ENCODE measurements around the gene STXBP5L. TPM values are rescaled to one million over a fixed set of nuclear protein-coding genes. Genes with fewer than 3 reads are reported as not detected.

STXBP5L gene
- polyA plus RNA-seq, 1 donor from 2014 or later, result 7.6 TPM

- no peaks in the 10 kb centered on the region for H3K27me3 ChIP-seq (ENCODE audit: insufficient read depth, low read depth, low read length)
- no peak overlapping the region for H3K27ac ChIP-seq (ENCODE audit: low read length)
- H3K4me2 ChIP-seq (ENCODE audit: low read length), result no peak overlapping the region
- no peaks in the 10 kb centered on the region for H3K9me2 ChIP-seq (ENCODE audit: insufficient read depth, low read length)
- no peaks in the 10 kb centered on the region for H3F3A ChIP-seq (ENCODE audit: insufficient read depth, low read length, poor library complexity, severe bottlenecking)
- H3K9me3 ChIP-seq (ENCODE audit: low read length), result no peaks in the 10 kb centered on the region
- no peak overlapping the region for H3K4me3 ChIP-seq (ENCODE audit: low read length)
- H3K79me2 ChIP-seq (replicated peaks; ENCODE audit: insufficient read depth, low read length), result no peaks in the 10 kb centered on the region
- no peak overlapping the region for H2AFZ ChIP-seq (ENCODE audit: low read depth, low read length)
- TF ChIP-seq, protein P1, sequence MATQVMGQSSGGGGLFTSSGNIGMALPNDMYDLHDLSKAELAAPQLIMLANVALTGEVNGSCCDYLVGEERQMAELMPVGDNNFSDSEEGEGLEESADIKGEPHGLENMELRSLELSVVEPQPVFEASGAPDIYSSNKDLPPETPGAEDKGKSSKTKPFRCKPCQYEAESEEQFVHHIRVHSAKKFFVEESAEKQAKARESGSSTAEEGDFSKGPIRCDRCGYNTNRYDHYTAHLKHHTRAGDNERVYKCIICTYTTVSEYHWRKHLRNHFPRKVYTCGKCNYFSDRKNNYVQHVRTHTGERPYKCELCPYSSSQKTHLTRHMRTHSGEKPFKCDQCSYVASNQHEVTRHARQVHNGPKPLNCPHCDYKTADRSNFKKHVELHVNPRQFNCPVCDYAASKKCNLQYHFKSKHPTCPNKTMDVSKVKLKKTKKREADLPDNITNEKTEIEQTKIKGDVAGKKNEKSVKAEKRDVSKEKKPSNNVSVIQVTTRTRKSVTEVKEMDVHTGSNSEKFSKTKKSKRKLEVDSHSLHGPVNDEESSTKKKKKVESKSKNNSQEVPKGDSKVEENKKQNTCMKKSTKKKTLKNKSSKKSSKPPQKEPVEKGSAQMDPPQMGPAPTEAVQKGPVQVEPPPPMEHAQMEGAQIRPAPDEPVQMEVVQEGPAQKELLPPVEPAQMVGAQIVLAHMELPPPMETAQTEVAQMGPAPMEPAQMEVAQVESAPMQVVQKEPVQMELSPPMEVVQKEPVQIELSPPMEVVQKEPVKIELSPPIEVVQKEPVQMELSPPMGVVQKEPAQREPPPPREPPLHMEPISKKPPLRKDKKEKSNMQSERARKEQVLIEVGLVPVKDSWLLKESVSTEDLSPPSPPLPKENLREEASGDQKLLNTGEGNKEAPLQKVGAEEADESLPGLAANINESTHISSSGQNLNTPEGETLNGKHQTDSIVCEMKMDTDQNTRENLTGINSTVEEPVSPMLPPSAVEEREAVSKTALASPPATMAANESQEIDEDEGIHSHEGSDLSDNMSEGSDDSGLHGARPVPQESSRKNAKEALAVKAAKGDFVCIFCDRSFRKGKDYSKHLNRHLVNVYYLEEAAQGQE (IDR thresholded peaks at IDR 0.05; ENCODE audit: borderline replicate concordance), result no peak
- TF ChIP-seq POLR2AphosphoS5 (IDR thresholded peaks at IDR 0.05), result no peak
- no peak for TF ChIP-seq SMC3 (conservative IDR thresholded peaks at IDR 0.05; ENCODE audit: poor library complexity)
- TF ChIP-seq EP300 (conservative IDR thresholded peaks at IDR 0.05; ENCODE audit: poor library complexity, severe bottlenecking), result no peak
- TF ChIP-seq, protein P2, sequence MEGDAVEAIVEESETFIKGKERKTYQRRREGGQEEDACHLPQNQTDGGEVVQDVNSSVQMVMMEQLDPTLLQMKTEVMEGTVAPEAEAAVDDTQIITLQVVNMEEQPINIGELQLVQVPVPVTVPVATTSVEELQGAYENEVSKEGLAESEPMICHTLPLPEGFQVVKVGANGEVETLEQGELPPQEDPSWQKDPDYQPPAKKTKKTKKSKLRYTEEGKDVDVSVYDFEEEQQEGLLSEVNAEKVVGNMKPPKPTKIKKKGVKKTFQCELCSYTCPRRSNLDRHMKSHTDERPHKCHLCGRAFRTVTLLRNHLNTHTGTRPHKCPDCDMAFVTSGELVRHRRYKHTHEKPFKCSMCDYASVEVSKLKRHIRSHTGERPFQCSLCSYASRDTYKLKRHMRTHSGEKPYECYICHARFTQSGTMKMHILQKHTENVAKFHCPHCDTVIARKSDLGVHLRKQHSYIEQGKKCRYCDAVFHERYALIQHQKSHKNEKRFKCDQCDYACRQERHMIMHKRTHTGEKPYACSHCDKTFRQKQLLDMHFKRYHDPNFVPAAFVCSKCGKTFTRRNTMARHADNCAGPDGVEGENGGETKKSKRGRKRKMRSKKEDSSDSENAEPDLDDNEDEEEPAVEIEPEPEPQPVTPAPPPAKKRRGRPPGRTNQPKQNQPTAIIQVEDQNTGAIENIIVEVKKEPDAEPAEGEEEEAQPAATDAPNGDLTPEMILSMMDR (IDR thresholded peaks at IDR 0.05; ENCODE audit: poor library complexity, severe bottlenecking), result no peak
- TF ChIP-seq RAD21 (conservative IDR thresholded peaks at IDR 0.05), result no peak
- no peak for TF ChIP-seq MXI1 (conservative IDR thresholded peaks at IDR 0.05; ENCODE audit: poor library complexity, severe bottlenecking)
- TF ChIP-seq TAF1 (IDR thresholded peaks at IDR 0.05; ENCODE audit: low read depth), result no peak
- no peak for TF ChIP-seq EZH2 (IDR thresholded peaks at IDR 0.05; ENCODE audit: borderline replicate concordance, insufficient read depth, low read length, poor library complexity, severe bottlenecking)
- H3K36me3 ChIP-seq (ENCODE audit: insufficient read depth, low read length), result no peaks in the 10 kb centered on the region
- H3K9ac ChIP-seq (ENCODE audit: low read length), result no peak overlapping the region
- no peaks in the 10 kb centered on the region for H4K20me1 ChIP-seq (ENCODE audit: insufficient read depth)
Measured at GRCh38 chr3:121155028-121155427, 247.0 kb downstream of the STXBP5L start.

- Histone ChIP-seq H3K9me3 (ENCODE audit: low read length) (no peaks in the 10 kb centered on the region), H3K79me2 (replicated peaks; ENCODE audit: insufficient read depth, low read length) (no peaks in the 10 kb centered on the region), H3K9me2 (ENCODE audit: insufficient read depth, low read length) (no peaks in the 10 kb centered on the region), H3K4me3 (ENCODE audit: low read length) (no peak overlapping the region), H3K27me3 (ENCODE audit: insufficient read depth, low read depth, low read length) (no peaks in the 10 kb centered on the region), H3K4me2 (ENCODE audit: low read length) (no peak overlapping the region), H4K20me1 (ENCODE audit: insufficient read depth) (no peaks in the 10 kb centered on the region), H3K36me3 (ENCODE audit: insufficient read depth, low read length) (no peaks in the 10 kb centered on the region), H3F3A (ENCODE audit: insufficient read depth, low read length, poor library complexity, severe bottlenecking) (no peaks in the 10 kb centered on the region), H3K9ac (ENCODE audit: low read length) (no peak overlapping the region), H2AFZ (ENCODE audit: low read depth, low read length) (no peak overlapping the region), H3K27ac (ENCODE audit: low read length) (no peak overlapping the region)
- TF ChIP-seq TAF1 (IDR thresholded peaks at IDR 0.05; ENCODE audit: low read depth), result no peak
- TF ChIP-seq EZH2 (IDR thresholded peaks at IDR 0.05; ENCODE audit: borderline replicate concordance, insufficient read depth, low read length, poor library complexity, severe bottlenecking), result no peak
- TF ChIP-seq, protein P2 (IDR thresholded peaks at IDR 0.05; ENCODE audit: poor library complexity, severe bottlenecking), result no peak
- no peak for TF ChIP-seq EP300 (conservative IDR thresholded peaks at IDR 0.05; ENCODE audit: poor library complexity, severe bottlenecking)
- TF ChIP-seq, protein P1 (IDR thresholded peaks at IDR 0.05; ENCODE audit: borderline replicate concordance), result no peak
- no peak for TF ChIP-seq RAD21 (conservative IDR thresholded peaks at IDR 0.05)
- no peak for TF ChIP-seq POLR2AphosphoS5 (IDR thresholded peaks at IDR 0.05)
- TF ChIP-seq SMC3 (conservative IDR thresholded peaks at IDR 0.05; ENCODE audit: poor library complexity), result no peak
- TF ChIP-seq MXI1 (conservative IDR thresholded peaks at IDR 0.05; ENCODE audit: poor library complexity, severe bottlenecking), result no peak
Measured at GRCh38 chr3:121165397-121165837, 257.4 kb downstream of the STXBP5L start.
